ENCODE measurements around the gene XK.

DNA sequence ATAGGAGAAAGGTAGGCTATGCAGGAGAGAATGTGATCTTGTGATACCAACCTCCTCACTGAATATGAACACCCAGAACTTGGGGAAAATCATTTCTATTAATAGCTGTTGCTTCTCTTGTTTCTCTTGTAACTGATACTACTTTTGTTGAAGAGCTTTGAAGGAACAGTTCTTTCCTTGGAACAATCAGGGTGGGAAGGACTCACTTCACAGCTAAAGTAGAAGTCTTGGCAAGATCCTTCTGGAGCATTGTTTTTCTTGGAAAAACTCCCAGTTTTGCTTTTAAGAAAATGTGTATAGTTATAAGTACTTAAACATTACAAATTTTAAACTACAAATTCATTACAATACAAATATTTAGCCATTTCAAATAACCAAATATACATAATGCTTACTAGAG is 19.1 kb upstream of the XK start:
- TF ChIP-seq, protein P1, sequence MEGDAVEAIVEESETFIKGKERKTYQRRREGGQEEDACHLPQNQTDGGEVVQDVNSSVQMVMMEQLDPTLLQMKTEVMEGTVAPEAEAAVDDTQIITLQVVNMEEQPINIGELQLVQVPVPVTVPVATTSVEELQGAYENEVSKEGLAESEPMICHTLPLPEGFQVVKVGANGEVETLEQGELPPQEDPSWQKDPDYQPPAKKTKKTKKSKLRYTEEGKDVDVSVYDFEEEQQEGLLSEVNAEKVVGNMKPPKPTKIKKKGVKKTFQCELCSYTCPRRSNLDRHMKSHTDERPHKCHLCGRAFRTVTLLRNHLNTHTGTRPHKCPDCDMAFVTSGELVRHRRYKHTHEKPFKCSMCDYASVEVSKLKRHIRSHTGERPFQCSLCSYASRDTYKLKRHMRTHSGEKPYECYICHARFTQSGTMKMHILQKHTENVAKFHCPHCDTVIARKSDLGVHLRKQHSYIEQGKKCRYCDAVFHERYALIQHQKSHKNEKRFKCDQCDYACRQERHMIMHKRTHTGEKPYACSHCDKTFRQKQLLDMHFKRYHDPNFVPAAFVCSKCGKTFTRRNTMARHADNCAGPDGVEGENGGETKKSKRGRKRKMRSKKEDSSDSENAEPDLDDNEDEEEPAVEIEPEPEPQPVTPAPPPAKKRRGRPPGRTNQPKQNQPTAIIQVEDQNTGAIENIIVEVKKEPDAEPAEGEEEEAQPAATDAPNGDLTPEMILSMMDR (conservative IDR thresholded peaks at IDR 0.05), result no peak
- no peak for TF ChIP-seq EZH2 (IDR thresholded peaks at IDR 0.05; ENCODE audit: low read depth)

All from PC-9 (cell line).